SK-N-SH treated with all-trans-retinoic acid at 6 μM for 48 hours (cell line): ENCODE measurements around the gene DDX49.

Source experiments
- ATAC-seq: fragments of 200-7000 bp; cut with Tn5 transposase; 3 replicates; pipeline ENCODE4 v1.9.1; 2020; ENCODE audit warnings: mild to moderate bottlenecking, moderate library complexity
- ARNTL ChIP-seq: fragments of 450-650 bp; formaldehyde crosslinking; IDR thresholded peaks from 2 replicates; pipeline ENCODE4 v1.5.0; 2020; ENCODE audit warnings: low read depth, mild to moderate bottlenecking, moderate library complexity, borderline replicate concordance
- BACH2 ChIP-seq: fragments of 250-450 bp; sonication (Bioruptor Pico); IDR thresholded peaks from 2 replicates; pipeline ENCODE4 v1.9.0; 2021; ENCODE audit warnings: mild to moderate bottlenecking, borderline replicate concordance
- CREB5 ChIP-seq: fragments of 250-450 bp; sonication (Bioruptor Pico); IDR thresholded peaks from 2 replicates; pipeline ENCODE4 v1.5.1; 2020; ENCODE audit warnings: low read depth, mild to moderate bottlenecking, moderate library complexity
- CSDC2 ChIP-seq: fragments of 250-450 bp; sonication (Bioruptor Pico); IDR thresholded peaks from 2 replicates; pipeline ENCODE4 v1.5.0; 2020; ENCODE audit warnings: mild to moderate bottlenecking, moderate library complexity
- CSRNP3 ChIP-seq: fragments of 250-450 bp; sonication (Bioruptor Pico); IDR thresholded peaks from 2 replicates; pipeline ENCODE4 v1.5.1; 2021; ENCODE audit warnings: mild to moderate bottlenecking, moderate library complexity
- ISL1 ChIP-seq: fragments of 250-450 bp; sonication (Bioruptor Pico); IDR thresholded peaks from 2 replicates; pipeline ENCODE4 v2.1.2; 2022; ENCODE audit warnings: mild to moderate bottlenecking, moderate library complexity
- OSR1 ChIP-seq: fragments of 250-450 bp; sonication (Bioruptor Pico); IDR thresholded peaks from 2 replicates; pipeline ENCODE4 v1.8.0; 2022; ENCODE audit warnings: moderate library complexity, mild to moderate bottlenecking, inconsistent platforms
- PATZ1 ChIP-seq: fragments of 250-450 bp; sonication (Bioruptor Pico); IDR thresholded peaks from 2 replicates; pipeline ENCODE4 v1.8.0; 2020; ENCODE audit warnings: mild to moderate bottlenecking, moderate library complexity, borderline replicate concordance
- POU6F1 ChIP-seq: fragments of 250-450 bp; sonication (Bioruptor Pico); IDR thresholded peaks from 2 replicates; pipeline ENCODE4 v1.8.0; 2021; ENCODE audit warnings: low read depth, mild to moderate bottlenecking, moderate library complexity, borderline replicate concordance
- PPARA ChIP-seq: fragments of 250-450 bp; sonication (Bioruptor Pico); IDR thresholded peaks from 2 replicates; pipeline ENCODE4 v1.5.0; 2020; ENCODE audit warnings: mild to moderate bottlenecking, borderline replicate concordance
- RARB ChIP-seq: fragments of 250-450 bp; sonication (Bioruptor Pico); IDR thresholded peaks from 2 replicates; pipeline ENCODE4 v1.8.0; 2021; ENCODE audit warnings: mild to moderate bottlenecking, moderate library complexity
- SNAI2 ChIP-seq: fragments of 250-450 bp; sonication (Bioruptor Pico); IDR thresholded peaks from 2 replicates; pipeline ENCODE4 v1.5.0; 2020; ENCODE audit warnings: mild to moderate bottlenecking, moderate library complexity
- TCF4 ChIP-seq: fragments of 250-450 bp; sonication (Bioruptor Pico); IDR thresholded peaks from 2 replicates; pipeline ENCODE4 v1.8.0; 2021; ENCODE audit warnings: mild to moderate bottlenecking, moderate library complexity, borderline replicate concordance
- TSHZ2 ChIP-seq: fragments of 250-450 bp; sonication (Bioruptor Pico); IDR thresholded peaks from 2 replicates; pipeline ENCODE4 v1.5.0; 2020; ENCODE audit warnings: mild to moderate bottlenecking, moderate library complexity
- ZC3H10 ChIP-seq: fragments of 250-450 bp; sonication (Bioruptor Pico); IDR thresholded peaks from 2 replicates; pipeline ENCODE4 v1.5.1; 2021; ENCODE audit warnings: mild to moderate bottlenecking, moderate library complexity
- ZFP3 ChIP-seq: fragments of 250-450 bp; sonication (Bioruptor Pico); IDR thresholded peaks from 2 replicates; pipeline ENCODE4 v1.5.0; 2020; ENCODE audit warnings: mild to moderate bottlenecking, moderate library complexity
- ZFP30 ChIP-seq: fragments of 450-650 bp; formaldehyde crosslinking; IDR thresholded peaks from 2 replicates; pipeline ENCODE4 v1.5.0; 2022; ENCODE audit warnings: mild to moderate bottlenecking, moderate library complexity
- ZNF70 ChIP-seq: fragments of 450-650 bp; formaldehyde crosslinking; IDR thresholded peaks from 2 replicates; pipeline ENCODE4 v1.5.0; 2020; ENCODE audit warnings: mild to moderate bottlenecking, moderate library complexity
- ZNF8 ChIP-seq: fragments of 450-650 bp; formaldehyde crosslinking; IDR thresholded peaks from 2 replicates; pipeline ENCODE4 v1.5.0; 2020; ENCODE audit warnings: mild to moderate bottlenecking, moderate library complexity

Gene DDX49

GRCh38 chr19:18942692-18943091, 23.2 kb downstream of the DDX49 start:
- TF ChIP-seq POU6F1: no peak
- no peak for TF ChIP-seq ZC3H10
- no peak for TF ChIP-seq RARB (CRISPR knock-in tag)
- TF ChIP-seq TCF4 (CRISPR knock-in tag): no peak
- no peak for TF ChIP-seq OSR1
- TF ChIP-seq ARNTL: no peak
- ATAC-seq: no peak

- TF ChIP-seq PATZ1 (CRISPR knock-in tag): no peak
- no peak for TF ChIP-seq CREB5 (CRISPR knock-in tag)
- no peak for TF ChIP-seq SNAI2 (CRISPR knock-in tag)
- no peak for TF ChIP-seq ZC3H10
- no peak for TF ChIP-seq ISL1 (CRISPR knock-in tag)
- no peak for TF ChIP-seq ZFP30 (CRISPR knock-in tag)
- no peak for TF ChIP-seq ZNF8 (CRISPR knock-in tag)
- ATAC-seq: no peak
These were observed 23.9 kb downstream of the DDX49 start for GRCh38 chr19:18943465-18943864.

- no peak for ATAC-seq
- no peak for TF ChIP-seq OSR1
These were observed 25.8 kb downstream of the DDX49 start for GRCh38 chr19:18945297-18945696.

- no peak for ATAC-seq
- TF ChIP-seq ZFP3 (peak; percentile 95), ZNF70 (CRISPR knock-in tag) (no peak)
These were observed 26.8 kb downstream of the DDX49 start for GRCh38 chr19:18946335-18946734.

- no peak for ATAC-seq
These were observed 27.4 kb downstream of the DDX49 start for GRCh38 chr19:18946918-18947317.

GRCh38 chr19:18948075-18948975, 28.8 kb downstream of the DDX49 start:
- no peak for ATAC-seq

More at GRCh38 chr19:18946918-18947317, 27.4 kb downstream of the DDX49 start:
- TF ChIP-seq TCF4 (CRISPR knock-in tag) (no peak), CSRNP3 (CRISPR knock-in tag) (no peak)

More at GRCh38 chr19:18948075-18948975, 28.8 kb downstream of the DDX49 start:
- TF ChIP-seq SNAI2 (CRISPR knock-in tag) (no peak), TSHZ2 (CRISPR knock-in tag) (no peak), ISL1 (CRISPR knock-in tag) (no peak), OSR1 (no peak), TCF4 (CRISPR knock-in tag) (no peak), ZC3H10 (no peak), BACH2 (no peak), ARNTL (no peak), PPARA (CRISPR knock-in tag) (no peak), CSDC2 (CRISPR knock-in tag) (no peak), ZFP30 (CRISPR knock-in tag) (no peak), CREB5 (CRISPR knock-in tag) (no peak)
